Ovary (tissue), 9 donors: Measurements from ENCODE around the gene GARNL3. TPM values are rescaled to one million over a fixed set of nuclear protein-coding genes. Genes with fewer than 3 reads are reported as not detected.

ENCODE experiments used
- DNase-seq, 5 donors: peaks; one replicate each; pipeline ENCODE4 v3.0.0-alpha.2; 2019 to 2020
- H3K27ac ChIP-seq, 2 donors: fragments of 200-600 bp; one replicate each; pipeline versions ENCODE4 v1.5.1 to v1.8.0; 2019 to 2022
- H3K27me3 ChIP-seq: fragments of 200-600 bp; one replicate; pipeline ENCODE4 v1.8.0; 2022
- H3K36me3 ChIP-seq: fragments of 200-600 bp; sonication (generic); one replicate; pipeline ENCODE4 v1.5.1; 2019
- H3K4me1 ChIP-seq: one replicate; pipeline ENCODE4 v1.8.1; 2013; ENCODE audit warnings: mild to moderate bottlenecking, moderate library complexity; ENCODE audit not compliant: insufficient read depth
- H3K4me3 ChIP-seq: fragments of 200-600 bp; sonication (generic); one replicate; pipeline ENCODE4 v1.5.1; 2017
- H3K9me3 ChIP-seq, 2 donors: fragments of 200-600 bp in 1 of 2; sonication (generic) in 1 of 2; one replicate each; pipeline versions ENCODE4 v1.5.1 to v1.8.1; 2013 to 2019; ENCODE audit warnings: mild to moderate bottlenecking in 1 of 2, moderate library complexity in 1 of 2
- CTCF ChIP-seq, 3 donors: fragments of 450-650 bp in 2 of 3; fragments of 200-600 bp in 1 of 3; IDR thresholded peaks; one replicate each; pipeline versions ENCODE4 v1.5.1 to v1.8.0; 2016 to 2022; ENCODE audit warnings: antibody characterized with exemption in 3 of 3, mild to moderate bottlenecking in 1 of 3
- EP300 ChIP-seq: sonication (generic); formaldehyde crosslinking; IDR thresholded peaks from one replicate; pipeline ENCODE4 v1.6.1; 2017; ENCODE audit warnings: antibody characterized with exemption
- POLR2A ChIP-seq: fragments of 450-650 bp; IDR thresholded peaks from one replicate; pipeline ENCODE4 v1.6.1; 2017; ENCODE audit warnings: antibody characterized with exemption, mild to moderate bottlenecking, moderate library complexity
- WGBS, 3 donors: extraction: QIAGEN DNeasy Blood & Tissue Kit in 1 of 3; methylation state at CpG; one replicate each; pipeline versions ENCODE4 v1.1.5 to v1.1.7; 2013 to 2017; 5-methylcytosine and 5-hydroxymethylcytosine counted together
- intact Hi-C, 4 donors: fragments of 100-400 bp; cut with DNase I; formaldehyde crosslinking; loops; one replicate each; pipeline versions ENCODE4 v1.11.0 to v1.15.1; 2022 to 2023
- polyA plus RNA-seq, 2 donors: library from polyadenylated mRNA; stranded (reverse); fragments of 200-250 nt in 1 of 2; fragments of 350-450 nt in 1 of 2; fragmentation: Illumina TruSeq in 1 of 2; extraction: RNeasy Lipid Tissue Mini Kit (QIAGEN cat#74804) in 1 of 2; gene quantifications; one replicate each; pipeline ENCODE4 v1.2.3, GENCODE V29; 2013 to 2014
- total RNA-seq, 7 donors: library from RNA; depleted of rRNA in 2 of 7; stranded (reverse); fragments of >200 nt in 2 of 7; fragmentation: NEBNext Ultra II Directional in 3 of 7; extraction: Animal tissue kit (Norgen Biotek cat#: 25700) in 3 of 7; gene quantifications; one replicate each; pipeline versions ENCODE4 v1.1.0 to v1.2.4, GENCODE V29; 2016 to 2023
- donor health status: DM: no; HTN: no; CAD: no; lungs with moderate emphysema.
- donor health status: DM: no; HTN: no; CAD: no.
- donor health status: Bipolar disorder and iron deficiency.
- donor health status: DM: yes; HTN: yes; CAD: no.
- donor health status: DM: no; HTN: no; CAD: no.
- donor health status: DM: yes; HTN: yes; CAD: no.

GARNL3 gene
- total and polyA plus RNA-seq, 9 donors: 8.9 to 30.7 (median 22.9) TPM

GRCh38 chr9:127318651-127319167 is 54.1 kb downstream of the GARNL3 start:
- DNase-seq: no peak
- no peaks in the 10 kb centered on the region for H3K36me3 ChIP-seq

GRCh38 chr9:127319366-127320114 is 55.0 kb downstream of the GARNL3 start:
- Histone ChIP-seq H3K9me3 (no peaks in the 10 kb centered on the region), H3K27me3 (no peaks in the 10 kb centered on the region), H3K36me3 (no peaks in the 10 kb centered on the region), H3K27ac (no peak overlapping the region), H3K4me1 (no peaks in the 10 kb centered on the region), H3K4me3 (no peak overlapping the region)
- no peak for TF ChIP-seq EP300
- DNase-seq: no peak
- intact Hi-C loops: loop anchor here in 1 of 4 donors (10.0 kb wide), 1 partner anchor 75 kb away; no protein-coding TSS in a partner anchor
- 63 to 68% (median 65%) methylated on average over 2 of the region's 2 CpGs for WGBS, 3 donors

More at GRCh38 chr9:127318651-127319167, 54.1 kb downstream of the GARNL3 start:
- TF ChIP-seq EP300 (no peak), POLR2A (no peak), CTCF (IDR thresholded peaks at IDR 0.05) (no peak)
- H3K27me3 ChIP-seq: no peaks in the 10 kb centered on the region
- no peak overlapping the region for H3K27ac ChIP-seq
- WGBS, 3 donors: 73 to 84% (median 78%) methylated on average over 5 of the region's 5 CpGs
- H3K4me1 ChIP-seq: no peaks in the 10 kb centered on the region
- no peak overlapping the region for H3K4me3 ChIP-seq
- no peaks in the 10 kb centered on the region for H3K9me3 ChIP-seq
- intact Hi-C loops: loop anchor here in 1 of 4 donors (10.0 kb wide), 1 partner anchor 74 kb away; no protein-coding TSS in a partner anchor

- DNase-seq: no peak
- H3K36me3 ChIP-seq: no peaks in the 10 kb centered on the region
- intact Hi-C loops: no loop called here
- H3K9me3 ChIP-seq: no peaks in the 10 kb centered on the region
- H3K27ac ChIP-seq: no peak overlapping the region
- H3K4me3 ChIP-seq: no peak overlapping the region
- H3K27me3 ChIP-seq: no peaks in the 10 kb centered on the region
- TF ChIP-seq CTCF (IDR thresholded peaks at IDR 0.05) (no peak), EP300 (no peak), POLR2A (no peak)
- no peaks in the 10 kb centered on the region for H3K4me1 ChIP-seq
- 79 to 91% (median 83%) methylated on average over 2 of the region's 2 CpGs for WGBS, 3 donors
Measured at GRCh38 chr9:127320115-127320378, 55.5 kb downstream of the GARNL3 start.

- Histone ChIP-seq H3K36me3 (no peaks in the 10 kb centered on the region), H3K4me3 (no peak overlapping the region), H3K27ac (no peak overlapping the region), H3K4me1 (no peaks in the 10 kb centered on the region), H3K27me3 (no peaks in the 10 kb centered on the region), H3K9me3 (no peaks in the 10 kb centered on the region)
- 72 to 96% (median 93%) methylated on average over 5 of the region's 5 CpGs for WGBS, 3 donors
- DNase-seq: no peak
- TF ChIP-seq EP300 (no peak), CTCF (IDR thresholded peaks at IDR 0.05) (no peak), POLR2A (no peak)
- intact Hi-C loops: no loop called here
Measured at GRCh38 chr9:127323393-127323792, 58.8 kb downstream of the GARNL3 start.

- intact Hi-C loops: no loop called here
- no peak for DNase-seq
- TF ChIP-seq CTCF (IDR thresholded peaks at IDR 0.05) (no peak), EP300 (no peak), POLR2A (no peak)
- Histone ChIP-seq H3K27me3 (no peaks in the 10 kb centered on the region), H3K4me1 (peaks cover 4% of the 10 kb centered on the region), H3K36me3 (no peaks in the 10 kb centered on the region), H3K4me3 (no peak overlapping the region), H3K27ac (no peak overlapping the region), H3K9me3 (no peaks in the 10 kb centered on the region)
- WGBS, 3 donors: 85 to 87% (median 85%) methylated on average over 5 of the region's 5 CpGs
Measured at GRCh38 chr9:127330501-127330900, 65.9 kb downstream of the GARNL3 start.
